ENCODE measurements around the gene CD28.

- TF ChIP-seq, protein P1, sequence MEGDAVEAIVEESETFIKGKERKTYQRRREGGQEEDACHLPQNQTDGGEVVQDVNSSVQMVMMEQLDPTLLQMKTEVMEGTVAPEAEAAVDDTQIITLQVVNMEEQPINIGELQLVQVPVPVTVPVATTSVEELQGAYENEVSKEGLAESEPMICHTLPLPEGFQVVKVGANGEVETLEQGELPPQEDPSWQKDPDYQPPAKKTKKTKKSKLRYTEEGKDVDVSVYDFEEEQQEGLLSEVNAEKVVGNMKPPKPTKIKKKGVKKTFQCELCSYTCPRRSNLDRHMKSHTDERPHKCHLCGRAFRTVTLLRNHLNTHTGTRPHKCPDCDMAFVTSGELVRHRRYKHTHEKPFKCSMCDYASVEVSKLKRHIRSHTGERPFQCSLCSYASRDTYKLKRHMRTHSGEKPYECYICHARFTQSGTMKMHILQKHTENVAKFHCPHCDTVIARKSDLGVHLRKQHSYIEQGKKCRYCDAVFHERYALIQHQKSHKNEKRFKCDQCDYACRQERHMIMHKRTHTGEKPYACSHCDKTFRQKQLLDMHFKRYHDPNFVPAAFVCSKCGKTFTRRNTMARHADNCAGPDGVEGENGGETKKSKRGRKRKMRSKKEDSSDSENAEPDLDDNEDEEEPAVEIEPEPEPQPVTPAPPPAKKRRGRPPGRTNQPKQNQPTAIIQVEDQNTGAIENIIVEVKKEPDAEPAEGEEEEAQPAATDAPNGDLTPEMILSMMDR (IDR thresholded peaks at IDR 0.05), result no peak
- TF ChIP-seq POLR2A (IDR thresholded peaks at IDR 0.05), result no peak
These were observed 32.5 kb upstream of the CD28 start for GRCh38 chr2:203673933-203674332.
